HG03457 (cell line): ENCODE measurements around the gene SMIM7.

Experiments
- ATAC-seq: cut with Tn5 transposase; IDR thresholded peaks from one replicate; pipeline ENCODE4 v1.9.1; 2021; ENCODE audit warnings: moderate number of reproducible peaks; ENCODE audit not compliant: unreplicated experiment

Gene SMIM7

DNA sequence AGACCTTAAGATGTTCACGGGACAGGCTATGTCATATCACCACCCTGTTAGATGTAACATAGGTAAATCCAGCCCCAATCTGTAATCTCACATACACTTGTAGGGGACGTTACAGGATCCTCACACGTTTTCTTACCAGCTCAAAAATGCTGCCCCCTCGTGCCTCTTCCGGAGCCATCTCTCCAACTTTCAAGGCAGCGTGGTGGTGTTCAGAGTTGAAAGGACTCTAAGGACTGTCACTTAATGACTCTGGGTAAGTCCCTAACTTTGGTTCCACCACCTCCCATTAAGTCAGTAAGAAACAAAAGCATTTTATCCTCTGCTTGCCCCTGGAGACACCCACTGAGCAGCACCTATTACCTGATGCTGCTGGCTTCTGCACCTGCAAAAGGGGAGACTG is 36.4 kb downstream of the SMIM7 start:
- ATAC-seq = no peak

- no peak for ATAC-seq
These were observed 36.9 kb downstream of the SMIM7 start for GRCh38 chr19:16623066-16623465.

DNA sequence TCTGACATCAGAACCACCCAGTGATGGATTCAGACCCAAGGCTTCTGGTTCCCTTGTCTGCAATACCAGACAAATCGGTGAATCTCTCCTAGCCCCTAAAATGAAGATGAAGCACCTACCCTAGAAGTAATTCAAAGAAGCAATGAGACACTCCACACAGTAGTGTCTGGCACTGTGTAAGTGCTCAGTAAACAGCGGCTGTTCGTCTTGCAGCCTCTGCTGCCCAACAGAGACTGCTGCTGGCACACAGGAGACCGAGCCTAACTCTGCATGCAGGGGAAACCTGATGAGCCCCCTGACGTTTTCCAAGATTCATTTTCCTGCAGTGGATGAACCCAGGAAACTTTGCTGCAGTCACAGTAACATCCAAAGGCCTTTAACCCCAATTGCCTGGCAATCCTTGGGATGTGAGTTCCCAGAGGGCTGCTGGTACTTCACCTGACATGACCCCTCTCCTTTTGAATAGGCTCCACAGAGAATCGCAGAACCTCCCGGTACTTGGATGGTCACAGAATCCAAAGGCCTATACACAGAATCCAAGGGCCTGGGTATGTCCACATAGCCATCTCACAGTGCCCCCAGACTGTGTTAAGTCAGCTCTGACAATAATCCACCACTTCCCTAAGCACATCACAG is 38.7 kb downstream of the SMIM7 start:
- no peak for ATAC-seq

DNA sequence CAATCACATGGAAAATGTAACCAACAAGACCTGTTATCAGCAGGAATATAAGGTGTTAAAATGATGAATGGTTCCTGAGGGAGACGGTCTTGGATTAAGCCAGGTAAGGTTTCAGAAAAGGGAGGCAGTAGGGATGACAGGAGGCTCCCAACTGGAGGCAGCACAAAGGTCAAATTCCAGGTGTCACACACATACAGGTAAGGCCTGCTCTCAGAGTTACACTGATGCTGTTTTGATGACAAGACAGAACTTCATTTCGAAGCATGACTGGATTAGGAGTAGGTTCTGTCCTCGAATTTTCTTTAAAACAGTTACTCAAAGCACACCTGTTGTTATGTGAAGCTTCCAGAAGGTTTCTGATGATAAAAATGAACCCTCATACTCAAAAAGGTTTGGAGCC is 39.4 kb downstream of the SMIM7 start:
- ATAC-seq = no peak

GRCh38 chr19:16620018-16620417 is 39.9 kb downstream of the SMIM7 start:
- ATAC-seq = no peak

DNA sequence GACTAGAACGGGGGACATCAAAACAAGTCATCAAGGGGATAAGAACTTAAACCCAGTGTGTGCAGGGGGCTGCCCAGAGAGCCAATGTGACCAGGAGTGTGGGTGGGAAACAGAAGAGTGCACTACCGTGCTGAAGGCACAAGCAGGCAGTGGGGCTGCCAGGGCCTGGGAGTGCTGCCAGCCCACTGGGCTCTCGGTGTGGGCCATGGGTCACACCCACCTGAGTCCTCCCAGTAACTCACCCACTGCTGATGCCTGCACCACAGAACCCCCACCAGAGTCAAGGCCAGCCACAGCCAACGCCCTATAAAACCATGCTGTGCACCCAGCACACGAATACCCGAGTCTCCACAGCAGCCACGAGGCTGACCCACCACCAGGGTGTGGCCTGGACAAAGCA is 40.5 kb downstream of the SMIM7 start:
- ATAC-seq = no peak

- ATAC-seq = no peak
These were observed 41.7 kb downstream of the SMIM7 start for GRCh38 chr19:16618248-16618647.

GRCh38 chr19:16615808-16616207 is 44.1 kb downstream of the SMIM7 start:
- ATAC-seq = no peak

GRCh38 chr19:16614941-16615340 is 45.0 kb downstream of the SMIM7 start:
- ATAC-seq = no peak

GRCh38 chr19:16613841-16614240 is 46.1 kb downstream of the SMIM7 start:
- no peak for ATAC-seq

GRCh38 chr19:16612636-16613035 is 47.3 kb downstream of the SMIM7 start:
- ATAC-seq = no peak

GRCh38 chr19:16611121-16611520 is 48.8 kb downstream of the SMIM7 start:
- no peak for ATAC-seq

DNA sequence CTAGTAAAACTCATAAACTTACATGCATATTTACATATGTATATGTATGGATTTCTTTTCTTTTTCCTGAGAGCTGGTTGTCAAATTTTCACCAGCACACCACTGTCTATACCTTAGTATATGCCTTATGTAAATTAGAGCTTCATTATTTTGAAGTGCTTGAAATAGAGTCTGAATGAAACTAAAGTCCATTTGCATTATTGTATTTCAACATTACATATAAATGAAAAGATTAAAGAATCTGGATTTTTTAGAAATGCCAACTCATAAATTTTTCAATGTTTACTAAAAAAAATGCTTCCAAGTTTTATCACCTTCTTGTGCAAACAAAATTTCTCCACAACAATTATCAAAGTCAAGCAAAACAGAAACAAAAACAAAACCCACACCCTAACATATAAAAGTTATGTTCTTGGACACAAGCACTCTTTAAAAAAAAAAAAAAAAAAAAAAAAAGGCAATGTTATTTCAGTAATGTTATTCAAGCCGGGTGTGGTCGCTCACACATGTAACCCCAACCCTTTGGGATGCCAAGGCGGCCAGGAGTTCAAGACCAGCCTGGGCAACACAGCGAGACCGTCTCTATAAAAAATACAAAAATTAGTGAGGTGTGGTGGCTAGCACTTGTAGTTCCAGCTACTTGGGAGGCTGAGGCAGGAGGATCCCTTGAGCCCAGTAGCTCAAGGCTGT is 50.3 kb downstream of the SMIM7 start:
- no peak for ATAC-seq

DNA sequence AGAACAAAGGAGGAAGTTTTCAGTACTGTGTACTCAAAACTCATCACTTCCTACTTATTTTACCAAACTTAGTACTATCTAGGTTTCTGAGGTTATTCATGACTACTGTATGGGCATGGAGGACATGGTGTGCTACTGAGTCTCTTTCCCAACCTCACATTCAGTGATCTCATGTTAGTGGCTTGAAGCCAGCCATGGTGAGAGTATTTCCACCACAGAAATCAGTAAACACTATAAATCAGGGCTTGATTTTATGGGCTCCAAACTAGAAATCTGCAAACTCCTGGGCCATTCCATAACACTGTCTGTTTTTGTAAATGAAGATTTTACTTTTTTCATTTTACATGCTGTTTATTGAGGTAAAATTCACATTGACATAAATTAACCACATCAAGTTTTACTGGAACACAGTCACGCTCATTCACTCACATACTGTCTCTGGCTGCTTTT is 51.6 kb downstream of the SMIM7 start:
- no peak for ATAC-seq

DNA sequence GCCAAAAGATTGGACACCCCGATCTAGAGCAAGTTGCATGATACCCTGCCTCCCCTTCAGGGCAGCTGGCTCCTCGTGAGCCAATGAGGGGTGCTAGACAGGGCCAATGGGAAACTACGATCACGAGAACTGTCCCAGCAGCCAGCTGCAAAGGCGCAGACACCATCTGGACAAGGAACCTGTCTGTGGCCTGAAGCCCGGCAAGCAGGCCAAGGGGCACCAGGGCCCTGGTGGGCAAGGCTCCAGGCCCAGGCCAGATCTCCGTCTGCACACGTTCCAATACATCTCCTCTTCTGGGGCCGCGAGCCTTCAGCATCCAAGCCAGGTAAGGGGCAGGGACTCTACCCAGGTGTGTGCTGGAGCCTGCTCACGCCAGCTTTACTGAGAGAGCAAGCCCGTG is 52.1 kb downstream of the SMIM7 start:
- ATAC-seq = no peak

GRCh38 chr19:16605553-16605994 is 54.4 kb downstream of the SMIM7 start:
- ATAC-seq = no peak

- ATAC-seq = no peak
These were observed 54.8 kb downstream of the SMIM7 start for GRCh38 chr19:16605115-16605514.

DNA sequence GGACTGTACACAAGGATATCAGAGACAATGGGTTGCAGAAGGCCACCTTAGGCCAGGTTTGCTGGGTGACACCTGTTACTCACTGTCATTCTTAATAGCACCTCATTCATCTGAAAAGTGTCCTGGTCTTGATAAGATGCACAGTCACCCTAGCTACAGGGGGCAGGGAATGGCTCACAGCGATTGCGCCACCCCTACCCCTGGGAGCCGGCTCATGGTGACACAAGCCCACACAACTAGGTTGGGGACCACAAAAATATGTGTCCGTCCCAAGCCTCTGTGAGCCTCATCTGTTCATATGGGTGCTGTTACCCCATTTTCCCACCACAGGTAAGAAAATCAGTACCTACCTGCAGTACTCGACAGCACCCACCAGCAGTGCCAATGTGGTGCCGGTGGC is 55.3 kb downstream of the SMIM7 start:
- no peak for ATAC-seq

- no peak for ATAC-seq
These were observed 56.9 kb downstream of the SMIM7 start for GRCh38 chr19:16603090-16603489.

DNA sequence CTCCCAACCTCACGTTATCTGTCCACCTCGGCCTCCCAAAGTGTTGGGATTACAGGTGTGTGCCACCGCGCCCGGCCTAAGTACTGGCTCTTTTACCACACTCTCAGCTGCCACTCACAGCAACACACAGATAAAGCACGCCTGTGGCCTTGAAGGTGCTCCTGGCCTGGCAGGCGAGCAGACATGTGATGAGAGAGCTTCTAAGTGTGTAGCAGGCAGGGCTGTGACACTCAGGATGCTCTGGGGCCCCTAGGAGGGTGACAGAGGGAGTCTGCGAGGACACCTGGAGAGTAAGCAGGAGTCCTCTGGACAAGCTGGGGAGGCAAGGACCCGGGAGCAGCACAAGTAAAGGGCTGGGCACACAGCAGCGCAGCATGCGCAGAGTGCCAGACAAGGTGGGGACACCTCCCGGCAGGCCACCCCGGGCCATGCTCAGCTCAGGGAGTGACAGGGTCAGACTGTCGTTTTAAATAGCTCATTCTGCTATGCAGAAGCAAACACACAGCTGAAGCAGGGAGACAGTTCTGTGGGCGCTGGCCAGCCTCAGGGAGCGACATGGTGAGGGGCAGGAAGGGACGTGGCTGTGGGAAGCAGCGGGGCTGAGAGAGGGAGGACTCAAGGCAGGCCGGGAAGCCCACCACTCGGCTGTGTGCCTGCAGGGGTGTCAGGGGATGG is 58.4 kb downstream of the SMIM7 start:
- no peak for ATAC-seq

DNA sequence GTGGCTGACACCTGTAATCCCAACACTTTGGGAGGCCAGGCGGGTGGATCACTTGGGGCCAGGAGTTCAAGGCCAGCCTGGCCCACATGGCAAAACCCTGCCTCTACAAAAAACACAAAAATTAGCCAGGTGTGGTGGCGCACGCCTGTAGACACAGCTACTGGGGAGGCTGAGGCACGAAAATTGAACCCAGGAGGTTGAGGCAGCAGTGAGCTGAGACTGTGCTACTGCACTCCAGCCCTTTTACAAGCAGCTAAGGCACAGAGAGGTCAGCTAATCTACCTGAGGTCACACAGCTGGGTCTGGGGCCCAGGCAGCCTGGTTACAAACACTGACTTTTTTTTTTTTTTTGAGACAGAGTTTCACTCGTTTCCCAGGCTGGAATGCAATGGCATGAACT is 59.1 kb downstream of the SMIM7 start:
- ATAC-seq = no peak

DNA sequence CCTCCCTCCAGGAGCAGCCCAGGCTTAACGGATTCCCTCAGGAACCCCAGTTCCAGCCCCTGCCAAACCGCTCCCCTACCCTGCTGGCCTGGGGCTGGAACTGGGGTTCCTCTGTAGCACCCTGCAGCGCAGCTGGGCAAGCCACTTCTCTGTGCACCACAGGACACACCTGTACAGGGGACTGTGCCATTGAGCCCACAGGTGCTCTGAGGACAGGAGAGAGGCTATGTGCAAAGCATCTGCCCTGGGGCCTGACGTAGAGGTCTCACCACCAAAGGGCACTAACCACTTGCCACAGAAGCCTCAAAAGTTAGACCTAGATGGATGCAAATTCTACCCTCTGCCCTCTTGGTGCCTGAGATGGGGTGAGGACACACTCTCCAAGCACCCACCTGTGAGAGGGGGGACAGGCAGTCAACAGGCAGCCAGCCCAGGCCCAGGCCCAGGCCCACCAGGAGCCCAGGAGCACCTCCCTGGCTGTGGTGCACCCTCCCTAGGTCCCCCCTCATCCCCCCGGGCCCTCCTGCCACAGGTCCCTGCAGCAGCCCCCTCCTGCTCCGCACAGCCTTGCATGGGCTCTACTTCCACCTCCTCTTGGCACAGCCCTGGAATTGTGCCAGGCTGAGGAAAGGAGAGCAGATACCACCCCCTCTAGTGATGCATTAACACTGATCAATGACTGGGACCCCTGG is 60.1 kb downstream of the SMIM7 start:
- ATAC-seq = no peak
